Spleen (tissue), 11 donors: ENCODE measurements around the gene EHBP1. TPM values are rescaled to one million over a fixed set of nuclear protein-coding genes. Genes with fewer than 3 reads are reported as not detected.

ENCODE experiments used
- DNase-seq: peaks from one replicate; pipeline ENCODE4 v3.0.0-alpha.2; 2020
- H3K27ac ChIP-seq, 8 donors: fragments of 200-600 bp; sonication (generic) in 7 of 8; 1 replicate in 4 of 8; 2 replicates in 4 of 8; pipeline versions ENCODE4 v1.5.0 to v1.8.0; 2016 to 2021; ENCODE audit warnings: inconsistent platforms in 4 of 8, mild to moderate bottlenecking in 4 of 8, moderate library complexity in 1 of 8
- H3K27me3 ChIP-seq, 7 donors: fragments of 200-600 bp; sonication (generic) in 6 of 7; replicated peaks in 1 of 7; 1 replicate in 4 of 7; 2 replicates in 3 of 7; pipeline versions ENCODE4 v1.5.0 to v1.8.0; 2016 to 2021; ENCODE audit warnings: inconsistent platforms in 3 of 7, mild to moderate bottlenecking in 1 of 7
- H3K36me3 ChIP-seq, 6 donors: fragments of 200-600 bp; sonication (generic) in 5 of 6; 1 replicate in 4 of 6; 2 replicates in 2 of 6; pipeline versions ENCODE4 v1.5.0 to v1.8.0; 2016 to 2021; ENCODE audit warnings: inconsistent platforms in 2 of 6
- H3K4me1 ChIP-seq, 6 donors: fragments of 200-600 bp; sonication (generic) in 5 of 6; 1 replicate in 3 of 6; 2 replicates in 3 of 6; pipeline versions ENCODE4 v1.5.0 to v1.8.0; 2016 to 2021; ENCODE audit warnings: inconsistent platforms in 3 of 6
- H3K4me3 ChIP-seq, 8 donors: fragments of 200-600 bp; sonication (generic) in 7 of 8; 1 replicate in 4 of 8; 2 replicates in 4 of 8; pipeline versions ENCODE4 v1.5.0 to v1.8.0; 2016 to 2021; ENCODE audit warnings: inconsistent platforms in 4 of 8, mild to moderate bottlenecking in 4 of 8, moderate library complexity in 2 of 8
- H3K9me3 ChIP-seq, 8 donors: fragments of 200-600 bp; sonication (generic) in 7 of 8; 1 replicate in 4 of 8; 2 replicates in 4 of 8; pipeline versions ENCODE4 v1.5.0 to v1.8.0; 2016 to 2021; ENCODE audit warnings: inconsistent platforms in 4 of 8
- CTCF ChIP-seq, 11 experiments: fragments of 200-600 bp in 7 of 11; fragments of 450-650 bp in 4 of 11; sonication (generic) in 4 of 11; IDR thresholded peaks in 8 of 11; conservative IDR thresholded peaks in 3 of 11; 1 replicate in 7 of 11; 2 replicates in 4 of 11; pipeline versions ENCODE4 v1.4.0 to v1.8.0; 2016 to 2021; ENCODE audit warnings: antibody characterized with exemption in 11 of 11, inconsistent platforms in 4 of 11, mild to moderate bottlenecking in 1 of 11
- POLR2A ChIP-seq, 3 donors: fragments of 450-650 bp; IDR thresholded peaks; one replicate each; pipeline ENCODE4 v1.5.1; 2017; ENCODE audit warnings: antibody characterized with exemption in 3 of 3, mild to moderate bottlenecking in 1 of 3
- POLR2AphosphoS5 ChIP-seq, 3 donors: sonication (generic); formaldehyde crosslinking; IDR thresholded peaks; one replicate each; pipeline ENCODE4 v1.5.1; 2017; ENCODE audit warnings: antibody characterized with exemption in 3 of 3
- WGBS, 5 donors: extraction: QIAGEN DNeasy Blood & Tissue Kit in 3 of 5; methylation state at CpG; one replicate each; pipeline versions ENCODE4 v1.1.5 to v1.1.7; 2013 to 2018; 5-methylcytosine and 5-hydroxymethylcytosine counted together
- intact Hi-C: fragments of 100-400 bp; cut with DNase I; formaldehyde crosslinking; loops from one replicate; pipeline ENCODE4 v1.15.0; 2023; ENCODE audit warnings: low total_unique reads
- polyA plus RNA-seq, 3 donors: library from polyadenylated mRNA; stranded (reverse); fragments of 200-250 nt; gene quantifications; one replicate each; pipeline ENCODE4 v1.2.1, GENCODE V29; 2013
- total RNA-seq, 7 donors: library from RNA; depleted of rRNA in 3 of 7; stranded (reverse); fragments of >200 nt in 3 of 7; fragmentation: NEBNext Ultra II Directional in 4 of 7; extraction: Animal tissue kit (Norgen Biotek cat#: 25700) in 4 of 7; gene quantifications; one replicate each; pipeline versions ENCODE4 v1.1.0 to v1.2.1, GENCODE V29; 2016 to 2021
- donor health status: healthy with polysubstance abuse.
- donor health status: DM: no; HTN: no; CAD: no; lungs with moderate emphysema.
- donor health status: DM: no; HTN: no; CAD: no.
- donor health status: Bipolar disorder and iron deficiency.
- donor health status: healthy.
- donor health status: DM: no; HTN: no; CAD: no.
- donor health status: DM: yes; HTN: yes; CAD: no.

Gene EHBP1
- total and polyA plus RNA-seq, 10 donors: 5.0 to 44.2 (median 31.7) TPM

GRCh38 chr2:62817348-62817747, 111.8 kb downstream of the EHBP1 start:
- intact Hi-C loops: no loop called here
- Histone ChIP-seq H3K9me3 (no peaks in the 10 kb centered on the region), H3K4me3 (no peak overlapping the region), H3K36me3 (no peaks in the 10 kb centered on the region), H3K27ac (no peak overlapping the region), H3K27me3 (no peaks in the 10 kb centered on the region), H3K4me1 (peaks cover 0 to 9% (median 0%) of the 10 kb centered on the region in 6 donors)
- WGBS, 5 donors: 79 to 94% (median 93%) methylated on average over 1 of the region's 1 CpG
- no peak for TF ChIP-seq CTCF (IDR thresholded peaks at IDR 0.05 in 8 of 11, conservative IDR thresholded peaks at IDR 0.05 in 3 of 11)
- TF ChIP-seq POLR2AphosphoS5 (IDR thresholded peaks at IDR 0.05): no peak
- TF ChIP-seq POLR2A (IDR thresholded peaks at IDR 0.05): no peak
- DNase-seq: no peak

- no peaks in the 10 kb centered on the region for H3K36me3 ChIP-seq
- peaks cover 0 to 9% (median 0%) of the 10 kb centered on the region in 6 donors for H3K4me1 ChIP-seq
- intact Hi-C loops: no loop called here
- TF ChIP-seq POLR2A (IDR thresholded peaks at IDR 0.05) (no peak), POLR2AphosphoS5 (IDR thresholded peaks at IDR 0.05) (no peak), CTCF (IDR thresholded peaks at IDR 0.05 in 8 of 11, conservative IDR thresholded peaks at IDR 0.05 in 3 of 11) (no peak)
- WGBS, 5 donors: 78 to 97% (median 96%) methylated on average over 2 of the region's 2 CpGs
- DNase-seq: no peak
- H3K9me3 ChIP-seq: no peaks in the 10 kb centered on the region
- H3K4me3 ChIP-seq: no peak overlapping the region
- H3K27ac ChIP-seq: no peak overlapping the region
- no peaks in the 10 kb centered on the region for H3K27me3 ChIP-seq
These were observed 112.6 kb downstream of the EHBP1 start for GRCh38 chr2:62817995-62818713.

GRCh38 chr2:62822549-62822948, 117.0 kb downstream of the EHBP1 start:
- intact Hi-C loops: no loop called here
- no peak overlapping the region for H3K27ac ChIP-seq
- DNase-seq: no peak
- peaks cover 0 to 4% (median 0%) of the 10 kb centered on the region in 6 donors for H3K4me1 ChIP-seq
- H3K9me3 ChIP-seq: no peaks in the 10 kb centered on the region
- H3K36me3 ChIP-seq: peaks cover 0 to 18% (median 8%) of the 10 kb centered on the region in 6 donors
- no peaks in the 10 kb centered on the region for H3K27me3 ChIP-seq
- TF ChIP-seq POLR2AphosphoS5 (IDR thresholded peaks at IDR 0.05): no peak
- TF ChIP-seq POLR2A (IDR thresholded peaks at IDR 0.05): no peak
- TF ChIP-seq CTCF (IDR thresholded peaks at IDR 0.05 in 8 of 11, conservative IDR thresholded peaks at IDR 0.05 in 3 of 11): no peak
- no peak overlapping the region for H3K4me3 ChIP-seq
- WGBS, 5 donors: 95 to 98% (median 97%) methylated on average over 3 of the region's 3 CpGs

GRCh38 chr2:62824388-62824787, 118.9 kb downstream of the EHBP1 start:
- 96 to 100% (median 98%) methylated on average over 1 of the region's 1 CpG for WGBS, 5 donors
- no peak overlapping the region for H3K4me3 ChIP-seq
- H3K27me3 ChIP-seq: no peaks in the 10 kb centered on the region
- no peak overlapping the region for H3K27ac ChIP-seq
- intact Hi-C loops: no loop called here
- H3K4me1 ChIP-seq: peaks cover 0 to 4% (median 0%) of the 10 kb centered on the region in 6 donors
- peaks cover 0 to 3% (median 0%) of the 10 kb centered on the region in 8 donors for H3K9me3 ChIP-seq
- TF ChIP-seq POLR2A (IDR thresholded peaks at IDR 0.05) (no peak), CTCF (IDR thresholded peaks at IDR 0.05 in 8 of 11, conservative IDR thresholded peaks at IDR 0.05 in 3 of 11) (no peak), POLR2AphosphoS5 (IDR thresholded peaks at IDR 0.05) (no peak)
- H3K36me3 ChIP-seq: peaks cover 0 to 36% (median 8%) of the 10 kb centered on the region in 6 donors
- no peak for DNase-seq
